HepG2 (cell line): Measurements from ENCODE around the gene MAPK10. TPM values are rescaled to one million over a fixed set of nuclear protein-coding genes. Genes with fewer than 3 reads are reported as not detected.
A peak's percentile ranks its signal among the peaks of the same experiment; 100 is the strongest.

Source experiments
- CHD2 ChIP-seq: IDR thresholded peaks from 2 replicates; pipeline ENCODE4 v1.6.1; 2011; ENCODE audit warnings: low read depth, low read length, improper control_type of control experiment
- HHEX ChIP-seq: IDR thresholded peaks from 2 replicates; pipeline ENCODE4 v1.6.1; 2016; ENCODE audit warnings: control low read depth
- MAFF ChIP-seq: IDR thresholded peaks from 2 replicates; pipeline ENCODE4 v1.6.1; 2011; ENCODE audit warnings: low read depth, low read length, improper control_type of control experiment
- NFE2L2 ChIP-seq: fragments of 150-350 bp; IDR thresholded peaks from 2 replicates; pipeline ENCODE4 v1.6.1; 2014; ENCODE audit warnings: low read length
- PAXIP1 ChIP-seq: sonication (generic); formaldehyde crosslinking; conservative IDR thresholded peaks from 2 replicates; pipeline ENCODE4 v1.4.0; 2020; ENCODE audit warnings: mild to moderate bottlenecking, missing genetic modification reagents, moderate library complexity
- SOX13 ChIP-seq, 3 experiments: fragments of 450-650 bp in 1 of 3; sonication (generic) in 1 of 3; formaldehyde crosslinking in 1 of 3; IDR thresholded peaks in 2 of 3; conservative IDR thresholded peaks in 1 of 3; 2 replicates each; pipeline versions ENCODE4 v1.5.0 to v1.6.1; 2016 to 2020; ENCODE audit warnings: antibody characterized with exemption in 1 of 3, mild to moderate bottlenecking in 1 of 3, missing compliant biosample characterization in 1 of 3, missing genetic modification reagents in 1 of 3, moderate library complexity in 1 of 3
- TBX3 ChIP-seq: fragments of 450-650 bp; IDR thresholded peaks from 2 replicates; pipeline ENCODE4 v1.6.1; 2017; ENCODE audit warnings: antibody characterized with exemption, mild to moderate bottlenecking, inconsistent platforms, borderline replicate concordance
- ZBTB39 ChIP-seq: sonication (generic); formaldehyde crosslinking; IDR thresholded peaks from 2 replicates; pipeline ENCODE4 v1.5.0; 2020; ENCODE audit warnings: missing genetic modification reagents
- ZNF3 ChIP-seq: IDR thresholded peaks from 2 replicates; pipeline ENCODE4 v1.7.0; 2017; ENCODE audit warnings: inconsistent platforms
- ZNF609 ChIP-seq: sonication (generic); formaldehyde crosslinking; IDR thresholded peaks from 2 replicates; pipeline ENCODE4 v1.4.0; 2020; ENCODE audit warnings: mild to moderate bottlenecking, missing genetic modification reagents, borderline replicate concordance
- ZNF646 ChIP-seq: sonication (generic); formaldehyde crosslinking; IDR thresholded peaks from 2 replicates; pipeline ENCODE4 v1.9.0; 2021; ENCODE audit warnings: mild to moderate bottlenecking, missing genetic modification reagents
- ZNF713 ChIP-seq: sonication (generic); formaldehyde crosslinking; IDR thresholded peaks from 2 replicates; pipeline ENCODE4 v1.4.0; 2020; ENCODE audit warnings: mild to moderate bottlenecking, missing genetic modification reagents
- polyA plus RNA-seq, 8 experiments: library from polyadenylated mRNA; depleted of rRNA in 3 of 8; stranded (reverse) in 7 of 8; unstranded in 1 of 8; fragments of >200 nt; fragmentation: Illumina TruSeq in 4 of 8; extraction: Trizol in 4 of 8; gene quantifications; 2 replicates each; pipeline versions ENCODE4 v1.2.1 to v1.2.3, GENCODE V29; 2011 to 2016; ENCODE audit warnings: low read depth in 4 of 8, missing spikeins in 1 of 8, mixed read lengths in 1 of 8; ENCODE audit not compliant: insufficient read depth in 1 of 8
- total RNA-seq, 5 experiments: library from RNA; depleted of rRNA; stranded (reverse); fragments of >200 nt; fragmentation: Illumina TruSeq; extraction: Trizol; gene quantifications; 2 replicates each; pipeline ENCODE4 v1.2.3, GENCODE V29; 2016; ENCODE audit warnings: low read depth in 1 of 5

MAPK10 gene
- total and polyA plus RNA-seq, 2 of the 13 experiments (the other 11 are each of a cell fraction or from before 2014, with no cell fraction given) = not detected

GRCh38 chr4:86108834-86109233 is 251.0 kb downstream of the MAPK10 start (continued):
- TF ChIP-seq SOX13 (IDR thresholded peaks at IDR 0.05) (no peak), SOX13 (CRISPR knock-in tag; conservative IDR thresholded peaks at IDR 0.05 in 1 of 2, IDR thresholded peaks at IDR 0.05 in 1 of 2) (peak in 1 of 2 experiments; percentile 62; a peak in 2 of 4 replicates), ZNF3 (peak; percentile 82), ZNF713 (CRISPR knock-in tag) (no peak), HHEX (peak; percentile 84), NFE2L2 (no peak), CHD2 (no peak), ZBTB39 (CRISPR knock-in tag) (0 out of 2 replicates have a peak, but pooled peaks have one; percentile 35), PAXIP1 (CRISPR knock-in tag) (peak; percentile 67), ZNF609 (peak; percentile 61; the same call in 1 of the 2 replicates), ZNF646 (no peak), MAFF (no peak), TBX3 (peak; percentile 55; the same call in 1 of the 2 replicates)
